Activated CD8-positive, alpha-beta memory T cell treated with anti-CD3 and anti-CD28 coated beads for 48 hours (primary cell): ENCODE measurements around the gene MLXIP.

Source experiments
- DNase-seq, 3 experiments: peaks; one replicate each; pipeline ENCODE4 v3.0.0-alpha.2; 2020; ENCODE audit warnings: low read depth in 2 of 3, low spot score in 2 of 3

Gene MLXIP

DNA sequence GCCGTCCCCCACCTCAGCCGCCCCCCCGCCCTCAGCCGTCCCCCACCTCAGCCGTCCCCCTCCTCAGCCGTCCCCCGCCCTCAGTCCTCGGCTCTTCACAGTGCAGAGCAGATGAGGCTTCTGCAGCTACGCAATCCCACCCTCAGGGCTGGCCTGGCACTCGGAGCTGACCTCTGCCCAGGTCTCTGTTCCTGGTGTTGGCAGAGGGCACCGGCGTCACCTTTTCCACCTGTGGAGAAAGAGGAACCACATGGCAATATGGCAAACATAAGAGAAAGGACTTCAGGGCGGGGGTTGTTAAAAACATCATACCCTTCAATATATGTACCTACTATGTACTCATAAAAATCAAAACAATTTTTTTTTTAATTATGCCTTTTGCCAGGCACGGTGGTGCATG, 45.8 kb downstream of the MLXIP start:
- DNase-seq = no peak

DNA sequence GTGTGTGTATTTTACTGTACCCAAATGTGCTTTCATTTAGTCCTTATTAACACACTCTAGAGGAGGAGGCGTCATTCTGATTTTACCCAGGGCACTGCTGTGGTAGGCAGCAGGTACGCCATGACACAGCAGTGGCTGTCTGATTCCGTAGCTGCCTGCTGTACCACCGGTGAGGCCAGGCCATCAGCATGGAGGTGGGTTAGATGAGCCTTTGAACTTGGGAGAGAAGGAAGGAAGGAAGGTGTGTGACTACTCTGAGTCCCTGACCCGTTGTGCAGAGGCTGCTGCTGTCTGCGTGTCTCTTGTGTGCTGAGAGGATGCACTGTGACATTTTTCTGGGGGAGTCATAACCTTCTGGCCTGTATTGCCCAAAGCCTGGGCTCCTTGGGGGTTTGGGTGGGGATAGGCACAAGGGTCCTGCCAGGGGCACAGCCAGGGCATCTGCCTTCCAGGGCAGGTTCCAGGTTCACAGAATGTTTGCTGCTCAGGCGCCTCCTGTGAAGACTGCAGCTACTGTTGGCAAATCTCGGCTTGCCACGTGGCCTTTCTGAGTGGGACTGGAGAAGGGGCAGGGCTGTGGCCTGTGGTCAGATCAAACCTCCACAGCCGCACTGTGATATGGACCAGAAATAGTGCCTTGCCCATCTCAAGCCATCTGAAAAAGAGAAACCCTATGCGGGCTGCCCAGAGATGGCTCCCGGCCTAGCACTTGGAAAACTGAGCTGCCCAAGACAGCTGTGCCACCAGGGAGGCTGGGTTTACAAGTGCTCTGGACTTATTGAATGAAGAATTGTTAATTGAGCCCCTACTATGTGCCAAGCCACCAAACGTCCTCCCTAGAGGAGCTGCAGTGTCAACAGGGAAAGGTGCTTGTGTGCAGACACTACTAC, 47.1 kb downstream of the MLXIP start:
- DNase-seq = no peak

DNA sequence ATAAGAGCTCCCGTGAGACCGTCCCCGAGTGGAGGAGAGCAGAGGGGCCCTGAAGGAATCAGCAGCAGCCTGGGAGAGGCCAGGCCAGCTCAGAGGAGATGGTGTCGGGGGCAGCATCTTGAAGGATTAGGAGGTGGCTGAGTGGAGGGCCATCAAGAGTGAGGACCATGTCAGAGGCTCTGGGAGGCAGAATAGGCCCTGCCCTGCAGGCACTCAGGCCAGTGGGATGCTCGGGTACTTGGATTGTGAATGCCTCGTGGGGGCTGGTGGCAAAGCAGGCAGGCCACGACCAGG, 47.7 kb downstream of the MLXIP start:
- DNase-seq = no peak

DNA sequence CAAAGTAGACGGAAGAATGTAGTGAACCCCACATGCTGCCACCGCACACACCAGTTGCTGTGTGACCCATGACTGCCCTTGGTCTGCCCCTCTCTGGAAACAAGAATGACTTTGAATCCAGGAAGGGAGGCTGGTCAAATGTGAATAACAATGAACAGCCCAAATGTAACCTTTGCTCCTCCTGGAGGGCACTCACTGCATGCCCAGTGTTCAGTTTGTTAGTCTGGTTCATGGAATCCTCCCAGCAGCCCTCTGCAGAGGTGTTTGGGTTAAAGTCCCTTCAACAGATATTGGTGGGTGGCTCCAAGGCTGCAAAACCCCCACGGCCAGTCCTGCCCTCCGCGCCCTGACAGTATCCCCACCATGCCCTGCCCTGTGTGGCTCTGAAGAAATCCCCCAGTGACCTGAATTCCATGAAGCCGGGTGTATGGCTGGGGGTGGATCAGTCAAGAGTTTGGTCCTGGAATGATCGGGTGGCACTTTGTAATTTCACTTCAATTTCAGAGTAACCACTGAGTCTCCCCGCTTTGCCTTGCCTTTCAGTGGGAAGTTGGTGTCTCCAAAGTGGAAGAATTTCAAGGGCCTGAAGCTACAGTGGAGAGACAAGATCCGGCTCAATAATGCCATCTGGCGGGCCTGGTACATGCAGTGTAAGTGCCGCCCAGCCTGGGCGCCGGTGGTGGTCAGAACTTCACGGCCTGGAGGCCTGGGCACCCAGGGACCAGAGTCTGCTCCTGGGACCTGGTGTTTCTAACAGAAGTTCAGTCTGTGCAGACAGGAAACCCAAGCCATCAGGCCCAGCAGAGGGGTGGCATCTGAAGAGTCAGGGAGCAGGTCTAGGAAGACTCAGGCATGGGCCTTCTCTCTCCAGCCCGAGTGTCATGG, 48.4 kb downstream of the MLXIP start:
- DNase-seq = no peak

DNA sequence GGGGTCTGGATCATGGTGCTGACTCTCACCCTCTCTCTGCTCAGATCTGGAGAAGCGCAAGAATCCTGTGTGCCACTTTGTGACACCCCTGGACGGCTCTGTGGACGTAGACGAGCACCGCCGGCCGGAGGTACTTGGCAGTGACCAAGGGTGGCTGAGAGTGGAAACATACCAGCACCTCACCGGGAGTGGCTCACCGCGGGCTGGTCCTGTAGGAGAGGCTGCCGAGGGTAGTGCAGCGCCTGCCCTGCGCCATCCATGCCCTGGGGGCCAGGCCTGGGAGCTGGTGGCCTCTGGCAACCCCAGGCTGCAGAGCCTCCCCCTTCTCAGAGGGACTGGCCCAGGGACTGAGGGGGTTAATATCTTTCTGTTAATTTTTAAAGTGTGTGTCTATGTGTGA, 49.3 kb downstream of the MLXIP start:
- DNase-seq = no peak

DNA sequence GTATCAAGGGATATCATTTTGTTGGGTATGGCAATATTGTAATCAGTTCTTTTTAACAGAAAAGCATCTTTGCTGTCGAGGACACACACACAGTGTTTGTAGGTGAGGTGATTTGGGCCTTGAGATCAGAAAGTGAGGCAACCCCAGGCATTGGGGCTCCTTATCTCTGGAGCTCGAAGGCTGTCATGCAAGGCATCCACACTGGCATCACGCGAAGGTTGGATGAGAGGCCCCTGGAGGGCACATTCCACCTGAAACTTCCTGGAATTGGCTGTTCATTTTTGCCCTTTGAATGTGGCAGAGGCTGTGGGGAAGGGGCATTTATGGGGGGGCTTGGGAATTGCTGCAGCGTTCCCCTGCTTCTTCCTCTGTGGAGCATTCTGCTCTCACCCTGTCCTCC, 49.9 kb downstream of the MLXIP start:
- DNase-seq = no peak

DNA sequence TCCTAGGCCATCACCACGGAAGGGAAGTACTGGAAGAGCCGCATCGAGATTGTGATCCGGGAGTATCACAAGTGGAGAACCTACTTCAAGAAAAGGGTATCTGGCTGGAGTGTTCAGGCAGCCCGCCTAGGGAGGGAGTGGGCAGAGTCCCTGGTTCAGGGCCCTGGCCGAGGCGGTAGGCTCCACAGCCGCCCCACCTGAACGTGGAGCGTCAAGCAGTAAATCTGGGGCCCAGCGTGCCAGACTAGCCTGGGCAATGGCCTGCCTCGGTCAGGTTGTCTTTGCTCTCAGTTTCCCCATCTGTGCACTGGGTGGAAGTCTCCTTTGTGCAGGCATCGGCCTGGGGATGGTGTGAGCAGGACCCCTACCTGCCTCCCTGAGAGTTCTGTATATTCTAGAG, 50.6 kb downstream of the MLXIP start:
- no peak for DNase-seq

DNA sequence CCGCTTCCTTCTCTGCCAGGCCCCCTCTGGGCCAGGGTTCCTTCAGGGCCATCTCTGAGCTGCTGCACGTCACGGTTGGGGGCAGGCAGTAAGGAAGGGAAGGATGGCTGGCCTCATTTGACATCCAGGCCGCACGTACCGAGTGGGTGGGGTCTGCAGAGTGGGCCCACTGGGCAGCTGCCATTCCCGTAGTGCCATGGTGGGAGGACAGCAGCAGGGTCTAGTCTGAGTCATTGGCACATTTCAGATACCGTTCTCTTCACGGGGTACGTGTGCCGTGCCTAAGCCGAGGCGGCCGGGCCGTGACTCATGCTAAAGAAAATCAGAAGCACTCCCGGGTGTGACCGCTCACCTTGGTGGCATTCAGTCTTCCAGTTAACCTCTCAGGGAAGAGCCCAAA, 51.6 kb downstream of the MLXIP start:
- DNase-seq = no peak

DNA sequence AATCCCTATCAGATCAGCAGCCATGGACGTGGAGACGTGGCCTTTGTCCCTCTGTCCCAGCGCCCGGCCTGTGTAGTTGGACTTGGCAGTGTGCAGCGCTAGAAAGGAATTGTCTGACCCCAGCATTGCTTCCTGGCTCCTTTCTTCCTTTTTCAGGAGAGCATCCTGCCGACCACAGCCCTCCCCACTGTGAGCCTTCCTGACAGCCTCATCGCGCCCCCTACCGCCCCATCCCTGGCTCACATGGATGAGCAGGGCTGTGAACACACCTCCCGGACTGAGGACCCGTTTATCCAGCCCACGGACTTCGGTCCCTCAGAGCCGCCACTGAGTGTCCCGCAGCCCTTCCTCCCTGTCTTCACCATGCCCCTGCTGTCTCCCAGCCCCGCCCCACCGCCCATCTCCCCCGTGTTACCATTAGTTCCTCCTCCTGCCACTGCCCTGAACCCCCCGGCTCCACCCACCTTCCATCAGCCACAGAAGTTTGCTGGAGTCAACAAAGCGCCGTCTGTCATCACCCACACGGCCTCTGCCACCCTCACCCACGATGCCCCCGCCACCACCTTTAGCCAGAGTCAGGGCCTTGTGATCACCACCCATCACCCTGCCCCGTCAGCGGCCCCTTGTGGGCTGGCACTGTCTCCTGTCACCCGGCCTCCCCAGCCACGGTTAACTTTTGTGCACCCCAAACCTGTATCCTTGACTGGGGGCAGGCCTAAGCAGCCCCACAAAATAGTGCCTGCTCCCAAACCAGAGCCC, 54.8 kb downstream of the MLXIP start:
- no peak for DNase-seq

DNA sequence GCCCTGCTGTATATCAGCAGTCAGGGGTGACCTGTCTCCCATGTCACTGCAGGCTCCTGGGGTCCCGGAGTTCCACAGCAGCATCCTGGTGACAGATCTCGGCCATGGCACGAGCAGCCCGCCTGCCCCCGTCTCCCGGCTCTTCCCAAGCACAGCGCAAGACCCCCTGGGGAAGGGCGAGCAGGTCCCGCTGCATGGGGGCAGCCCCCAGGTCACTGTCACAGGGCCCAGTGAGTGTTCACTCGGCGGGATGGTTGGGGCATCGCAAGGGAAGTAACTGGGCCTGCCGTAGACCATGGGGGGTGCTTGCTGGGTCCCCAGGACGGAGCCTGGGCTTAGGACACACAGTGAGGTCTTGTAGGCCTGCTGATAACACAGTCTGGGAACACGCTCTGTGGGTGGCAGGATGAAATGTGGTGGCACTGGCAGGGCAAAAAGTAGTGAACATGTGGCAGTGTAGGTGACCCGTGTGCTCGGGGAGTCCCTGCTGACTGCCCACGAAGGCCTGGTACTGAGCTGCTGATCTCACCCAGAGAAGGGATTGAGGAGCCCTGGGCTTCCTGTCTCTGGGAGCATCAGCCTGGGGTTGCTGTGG, 57.0 kb downstream of the MLXIP start:
- no peak for DNase-seq

DNA sequence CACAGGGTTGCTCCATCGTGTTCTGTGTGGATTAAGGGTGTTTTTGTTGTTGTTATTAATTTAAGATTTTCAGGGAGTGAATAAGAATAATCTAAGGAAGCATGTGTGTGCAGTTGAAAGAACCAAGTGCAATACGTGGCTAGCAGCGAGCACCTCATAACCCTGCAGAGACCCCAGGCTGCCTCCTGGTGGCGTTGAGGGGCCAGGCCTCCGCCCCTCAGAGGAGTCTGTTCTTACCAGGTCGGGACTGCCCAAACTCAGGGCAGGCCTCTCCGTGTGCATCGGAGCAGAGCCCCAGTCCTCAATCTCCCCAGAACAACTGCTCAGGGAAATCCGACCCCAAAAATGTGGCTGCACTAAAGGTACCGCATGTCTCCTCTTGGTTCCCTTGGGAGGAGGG, 58.7 kb downstream of the MLXIP start:
- no peak for DNase-seq

DNA sequence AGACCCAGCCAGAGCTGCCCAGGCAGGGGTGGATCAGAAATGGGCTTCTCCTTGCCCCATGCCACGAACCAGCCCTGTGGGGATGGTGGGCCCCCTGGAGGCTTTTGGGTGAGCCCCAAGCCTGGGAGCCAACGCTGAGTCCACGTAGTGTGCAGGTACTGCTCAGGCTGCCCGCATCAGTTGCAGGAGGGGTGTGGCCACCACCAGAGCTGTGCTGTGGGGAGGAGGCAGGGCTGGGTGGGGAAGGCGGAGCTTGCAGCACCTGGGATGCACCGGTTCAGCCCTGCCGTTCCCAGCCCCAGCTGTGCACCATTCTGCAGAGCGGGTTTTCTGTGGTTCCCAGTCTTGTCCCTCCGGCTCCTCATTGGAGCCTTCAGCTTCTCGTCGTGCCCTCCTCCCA, 59.1 kb downstream of the MLXIP start:
- no peak for DNase-seq

DNA sequence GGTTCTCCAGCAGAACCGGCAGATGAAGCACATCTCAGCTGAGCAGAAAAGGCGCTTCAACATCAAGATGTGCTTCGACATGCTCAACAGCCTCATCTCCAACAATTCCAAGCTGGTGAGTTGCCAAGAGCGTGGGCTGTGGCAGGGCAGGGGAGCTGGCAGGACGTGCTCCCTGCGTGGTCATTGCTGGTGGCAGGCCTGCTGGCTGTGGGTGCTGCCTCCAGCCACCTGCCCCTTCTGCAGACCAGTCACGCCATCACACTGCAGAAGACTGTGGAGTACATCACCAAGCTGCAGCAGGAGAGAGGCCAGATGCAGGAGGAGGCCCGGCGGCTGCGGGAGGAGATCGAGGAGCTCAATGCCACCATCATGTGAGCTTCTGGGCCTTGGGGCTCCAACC, 59.6 kb downstream of the MLXIP start:
- DNase-seq = no peak

DNA sequence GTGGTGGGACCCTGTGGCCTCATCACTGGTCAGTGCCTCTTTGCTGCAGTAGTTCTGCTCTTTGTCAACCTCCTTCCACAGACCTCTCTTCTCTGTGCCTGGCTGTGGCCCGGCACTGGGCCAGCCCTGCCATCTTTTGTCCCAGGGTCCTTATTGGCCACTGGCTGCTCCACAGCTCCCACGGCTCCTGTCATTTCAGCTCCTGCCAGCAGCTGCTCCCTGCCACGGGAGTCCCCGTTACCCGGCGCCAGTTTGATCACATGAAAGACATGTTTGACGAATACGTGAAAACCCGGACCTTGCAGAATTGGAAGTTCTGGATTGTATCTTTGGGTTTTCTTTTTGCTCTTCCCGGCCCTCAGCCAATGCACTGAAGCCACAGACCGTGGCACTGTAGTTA, 60.1 kb downstream of the MLXIP start:
- no peak for DNase-seq

DNA sequence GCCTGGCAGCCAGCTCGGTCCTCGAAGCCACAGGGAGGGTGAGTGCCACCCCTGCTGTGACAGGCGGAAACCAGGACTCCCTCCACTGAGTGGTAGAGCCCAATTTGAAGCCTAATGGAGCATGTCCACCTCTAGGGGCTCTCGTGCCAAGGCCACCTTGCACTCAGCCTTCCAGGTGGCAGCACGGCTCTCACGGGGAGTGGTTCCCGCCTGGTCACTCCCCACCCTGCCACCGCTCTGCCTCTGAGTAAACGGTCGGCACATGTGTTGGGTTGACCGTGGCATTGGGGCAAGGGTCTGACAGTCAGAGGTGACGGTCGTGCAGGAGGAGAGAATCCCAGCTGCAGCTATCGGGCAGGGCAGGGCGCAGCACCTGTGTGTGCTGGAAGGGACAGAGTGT, 60.7 kb downstream of the MLXIP start:
- DNase-seq = no peak

DNA sequence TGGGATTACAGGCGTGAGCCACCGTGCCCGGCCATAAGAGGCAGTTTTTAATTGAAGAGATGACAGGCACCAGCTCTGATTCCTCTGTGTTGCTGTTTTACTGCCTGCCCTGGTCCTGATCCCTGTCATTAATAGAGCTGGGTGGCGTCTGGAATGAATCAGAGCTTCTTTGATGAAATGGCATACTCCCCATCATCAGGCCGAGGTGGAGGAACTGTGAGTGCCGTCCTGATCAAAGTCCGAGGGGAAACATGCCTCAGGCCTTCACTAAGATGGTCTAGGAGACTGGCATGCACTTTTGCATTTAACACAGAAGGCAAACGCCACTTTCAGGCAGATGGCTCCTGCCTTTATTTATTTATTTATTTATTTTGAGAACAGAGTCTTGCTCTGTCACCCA, 61.4 kb downstream of the MLXIP start:
- DNase-seq = no peak

DNA sequence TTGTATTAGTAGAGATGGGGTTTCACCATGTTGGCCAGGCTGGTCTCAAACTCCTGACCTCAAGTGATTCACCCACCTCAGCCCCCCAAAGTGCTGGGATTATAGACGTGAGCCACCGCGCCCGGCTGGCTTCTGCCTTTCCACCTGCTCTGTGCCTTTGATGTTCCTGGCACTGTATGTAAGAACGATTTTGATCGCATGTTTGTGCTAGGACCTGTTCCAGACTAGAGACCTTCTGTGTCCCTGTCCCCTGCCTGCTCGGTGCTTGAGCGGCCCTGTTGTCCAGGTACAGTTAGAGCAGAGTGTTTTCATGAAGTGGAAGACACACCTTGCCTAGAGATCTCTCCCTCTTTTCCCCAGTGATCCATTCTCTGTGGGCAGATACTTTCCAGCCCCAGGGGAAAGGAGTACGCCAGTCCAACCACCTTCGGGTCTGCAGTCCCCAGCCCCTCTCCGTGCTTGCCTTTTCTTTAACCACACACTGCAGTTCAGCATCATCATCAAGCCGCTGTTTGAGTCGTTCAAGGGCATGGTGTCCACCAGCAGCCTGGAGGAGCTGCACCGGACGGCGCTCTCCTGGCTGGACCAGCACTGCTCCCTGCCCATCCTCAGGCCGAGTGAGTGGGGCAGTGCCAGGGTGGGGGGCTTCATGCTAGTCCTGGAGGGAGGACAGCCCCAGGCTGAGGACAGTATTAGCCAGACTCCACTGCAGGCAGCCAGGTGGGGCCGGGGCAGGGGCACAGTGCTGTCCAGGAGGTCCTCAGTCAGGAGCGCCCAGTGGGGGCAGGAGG, 62.1 kb downstream of the MLXIP start:
- no peak for DNase-seq

DNA sequence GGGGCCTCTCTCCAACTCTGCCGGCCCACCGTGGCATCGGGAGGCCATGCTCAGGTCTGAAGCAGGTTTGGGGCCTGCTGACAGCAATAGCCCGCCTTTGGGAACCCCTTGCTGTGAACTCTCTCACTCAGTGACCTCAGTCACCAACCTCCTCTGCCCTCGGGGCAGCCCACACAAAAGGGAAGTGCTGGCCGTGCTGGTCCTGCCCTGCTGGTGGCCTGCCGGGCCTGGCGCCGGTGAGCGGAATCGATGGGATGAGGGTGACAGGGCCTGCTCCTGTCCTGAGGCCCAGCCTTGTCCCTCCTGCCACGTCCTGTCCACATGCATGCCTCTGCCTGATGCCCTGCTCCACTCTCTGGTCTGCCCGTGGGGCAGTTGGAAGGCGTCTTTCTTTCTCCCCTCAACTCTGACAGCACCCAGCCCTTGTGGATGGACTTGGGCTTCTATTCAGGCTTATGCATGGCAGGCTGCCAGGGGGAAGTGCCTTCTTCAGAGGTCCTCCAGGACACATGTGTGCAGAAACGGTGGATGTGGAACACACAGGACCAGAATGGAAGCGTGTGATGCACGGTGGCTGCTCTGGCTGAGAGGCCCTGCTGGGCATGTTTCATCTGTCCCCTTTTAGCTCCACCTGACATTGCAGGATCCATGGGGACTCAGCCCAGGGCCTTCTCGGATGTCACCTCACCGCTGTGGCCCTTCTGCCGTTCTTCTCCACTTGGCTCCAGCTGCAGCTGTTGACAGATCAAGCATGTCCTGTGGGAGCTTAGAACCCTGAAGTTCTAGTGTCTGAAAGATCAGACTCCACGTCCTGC, 63.6 kb downstream of the MLXIP start:
- no peak for DNase-seq

DNA sequence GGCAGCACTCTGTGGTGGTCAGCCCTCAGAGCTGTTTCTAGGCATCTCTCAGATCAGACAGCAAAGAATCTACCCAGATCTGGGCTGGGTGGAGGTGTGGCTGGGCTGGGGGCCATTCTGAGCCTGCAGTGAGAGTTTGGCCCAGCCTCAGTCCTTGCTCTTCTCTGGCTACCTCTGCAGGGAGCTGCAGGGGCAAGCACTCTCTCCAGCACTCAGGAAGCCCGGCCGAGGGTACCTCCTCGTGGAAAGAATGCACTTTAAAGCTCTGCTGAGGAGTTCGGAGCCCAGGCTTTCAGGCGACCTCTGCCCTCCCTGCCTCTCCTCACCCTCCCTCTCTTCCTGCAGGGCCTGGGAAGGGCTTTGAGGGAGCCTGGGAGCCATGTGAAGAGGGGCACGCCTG, 64.3 kb downstream of the MLXIP start:
- DNase-seq = no peak

DNA sequence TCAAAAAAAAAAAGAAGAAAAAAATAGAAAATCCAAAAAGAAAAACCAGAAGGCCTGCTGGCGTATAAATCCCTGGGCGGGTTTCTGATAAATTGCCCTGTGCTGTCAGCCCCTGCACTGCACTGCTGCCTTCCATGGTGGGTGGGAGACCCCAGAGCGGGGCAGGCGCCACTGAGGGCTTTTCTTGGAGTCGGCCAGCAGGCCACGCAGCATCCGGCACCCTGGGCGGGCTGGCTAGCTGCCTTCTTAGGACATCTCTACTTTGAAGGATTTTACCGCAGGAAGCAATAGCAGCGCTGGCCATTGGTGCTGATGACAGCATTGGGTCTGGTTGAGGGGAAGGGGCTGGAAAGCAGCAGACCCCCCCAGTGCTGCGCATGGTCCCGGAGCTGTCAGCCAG, 66.3 kb downstream of the MLXIP start:
- no peak for DNase-seq
